GM06990 (cell line): ENCODE measurements around the gene SAE1.
"Not testable (repeated sequence)": the region's sequence is repeated elsewhere in the genome, so short reads cannot be mapped to it uniquely, and the experiment has no call there.

Experiments used
- DNase-seq: peaks from one replicate; pipeline ENCODE4 v3.0.0-alpha.2; 2011; ENCODE audit not compliant: insufficient read length; ENCODE audit errors: extremely low read depth
- H3K27me3 ChIP-seq: replicated peaks from 2 replicates; pipeline ENCODE4 v1.6.0; 2011; ENCODE audit warnings: low read length; ENCODE audit not compliant: control insufficient read depth, insufficient read depth
- H3K36me3 ChIP-seq: 2 replicates; pipeline ENCODE4 v1.5.1; 2011; ENCODE audit warnings: low read length; ENCODE audit not compliant: control insufficient read depth, insufficient read depth
- H3K4me3 ChIP-seq: replicated peaks from 2 replicates; pipeline ENCODE4 v1.5.1; 2011; ENCODE audit warnings: low read depth, mild to moderate bottlenecking, control low read depth, low read length
- TF ChIP-seq, protein P1 (sequence below): IDR thresholded peaks from 2 replicates; pipeline ENCODE4 v1.5.1; 2011; ENCODE audit warnings: low read length, control low read depth, mild to moderate bottlenecking, inconsistent platforms; ENCODE audit not compliant: insufficient read depth, poor library complexity, severe bottlenecking

Gene SAE1

DNA sequence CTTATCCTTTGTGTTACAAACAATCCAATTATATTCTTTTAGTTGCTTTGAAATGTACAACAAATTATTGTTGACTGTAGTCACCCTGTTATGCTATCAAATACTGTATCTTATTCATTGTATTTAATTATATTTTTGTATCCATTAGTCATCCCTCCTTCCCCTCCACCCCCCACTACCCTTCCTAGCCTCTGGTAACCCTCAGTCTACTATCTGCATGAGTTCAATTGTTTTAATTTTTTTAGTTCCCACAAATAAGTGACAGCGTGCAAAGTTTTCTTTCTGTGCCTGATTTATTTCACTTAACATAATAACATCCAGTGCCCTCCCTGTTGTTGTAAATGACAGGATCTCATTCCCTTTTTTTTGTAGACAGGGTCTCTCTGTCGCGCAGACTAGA lies 4.5 kb downstream of the SAE1 start:
- no peak overlapping the region for H3K4me3 ChIP-seq
- no peak for DNase-seq
- peaks cover 2% of the 10 kb centered on the region for H3K36me3 ChIP-seq
- TF ChIP-seq, protein P1, sequence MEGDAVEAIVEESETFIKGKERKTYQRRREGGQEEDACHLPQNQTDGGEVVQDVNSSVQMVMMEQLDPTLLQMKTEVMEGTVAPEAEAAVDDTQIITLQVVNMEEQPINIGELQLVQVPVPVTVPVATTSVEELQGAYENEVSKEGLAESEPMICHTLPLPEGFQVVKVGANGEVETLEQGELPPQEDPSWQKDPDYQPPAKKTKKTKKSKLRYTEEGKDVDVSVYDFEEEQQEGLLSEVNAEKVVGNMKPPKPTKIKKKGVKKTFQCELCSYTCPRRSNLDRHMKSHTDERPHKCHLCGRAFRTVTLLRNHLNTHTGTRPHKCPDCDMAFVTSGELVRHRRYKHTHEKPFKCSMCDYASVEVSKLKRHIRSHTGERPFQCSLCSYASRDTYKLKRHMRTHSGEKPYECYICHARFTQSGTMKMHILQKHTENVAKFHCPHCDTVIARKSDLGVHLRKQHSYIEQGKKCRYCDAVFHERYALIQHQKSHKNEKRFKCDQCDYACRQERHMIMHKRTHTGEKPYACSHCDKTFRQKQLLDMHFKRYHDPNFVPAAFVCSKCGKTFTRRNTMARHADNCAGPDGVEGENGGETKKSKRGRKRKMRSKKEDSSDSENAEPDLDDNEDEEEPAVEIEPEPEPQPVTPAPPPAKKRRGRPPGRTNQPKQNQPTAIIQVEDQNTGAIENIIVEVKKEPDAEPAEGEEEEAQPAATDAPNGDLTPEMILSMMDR, result no peak
- H3K27me3 ChIP-seq, result no peaks in the 10 kb centered on the region

DNA sequence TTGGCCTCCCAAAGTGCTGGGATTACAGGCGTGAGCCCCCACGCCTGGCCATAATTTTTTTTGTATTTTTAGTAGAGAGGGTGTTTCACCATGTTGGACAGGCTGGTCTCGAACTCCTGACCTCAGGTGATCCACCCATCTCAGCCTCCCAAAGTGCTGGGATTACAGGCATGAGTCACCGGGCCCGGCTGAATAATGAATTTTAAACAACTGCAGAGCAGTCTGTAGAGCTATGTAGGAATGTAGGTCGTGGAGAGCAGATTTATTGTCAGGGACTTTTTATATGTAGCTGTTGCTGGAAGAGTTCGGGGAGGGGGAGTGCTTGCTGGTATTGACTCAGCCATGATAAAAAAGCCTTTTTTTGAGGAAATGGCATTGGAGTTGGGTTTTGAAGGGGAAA lies 10.6 kb downstream of the SAE1 start:
- H3K36me3 ChIP-seq, result peaks cover 17% of the 10 kb centered on the region
- H3K4me3 ChIP-seq, DNase-seq, H3K27me3 ChIP-seq: not testable (repeated sequence)

DNA sequence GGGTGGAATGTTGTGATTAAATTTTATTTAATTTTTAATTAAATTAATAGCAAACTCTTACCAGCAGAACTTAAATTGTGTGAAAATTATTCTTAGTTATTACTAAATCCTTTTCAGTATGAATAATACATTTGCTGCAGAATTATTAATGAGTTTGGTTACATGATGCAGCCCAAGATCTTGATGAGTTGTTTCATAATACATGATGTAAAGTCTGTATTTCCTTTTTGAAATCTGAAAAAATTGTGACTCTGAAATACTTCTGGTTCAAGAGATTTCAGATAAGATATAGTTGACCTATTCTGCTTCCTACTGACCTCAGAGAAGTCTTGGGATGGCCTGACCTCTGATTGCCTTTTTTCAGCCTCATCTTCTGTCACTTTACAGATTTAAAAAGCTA lies 11.1 kb downstream of the SAE1 start:
- Histone ChIP-seq H3K4me3 (no peak overlapping the region), H3K27me3 (no peaks in the 10 kb centered on the region), H3K36me3 (peaks cover 20% of the 10 kb centered on the region)
- no peak for DNase-seq
- TF ChIP-seq, protein P1, result no peak

DNA sequence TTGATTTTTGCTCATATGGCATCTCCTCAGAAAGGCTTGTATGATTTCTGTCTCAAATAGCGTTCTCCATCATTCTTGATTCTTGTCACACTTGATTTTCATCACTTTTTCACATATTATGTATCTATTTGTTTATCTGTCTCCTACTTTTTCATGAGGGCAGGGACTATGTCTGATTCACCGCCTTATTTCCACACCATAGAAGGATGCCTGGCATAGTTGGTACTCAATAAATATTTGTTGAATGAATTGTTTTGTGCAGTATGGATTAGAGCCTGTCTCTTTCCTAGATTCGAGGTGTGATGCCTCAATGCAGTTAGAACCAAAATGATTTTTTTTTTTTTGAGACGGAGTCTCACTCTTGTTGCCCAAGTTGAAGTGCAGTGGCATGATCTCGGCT lies 12.1 kb downstream of the SAE1 start:
- H3K4me3 ChIP-seq, result no peak overlapping the region
- TF ChIP-seq, protein P1, result no peak
- no peak for DNase-seq
- peaks cover 20% of the 10 kb centered on the region for H3K36me3 ChIP-seq
- H3K27me3 ChIP-seq, result no peaks in the 10 kb centered on the region

DNA sequence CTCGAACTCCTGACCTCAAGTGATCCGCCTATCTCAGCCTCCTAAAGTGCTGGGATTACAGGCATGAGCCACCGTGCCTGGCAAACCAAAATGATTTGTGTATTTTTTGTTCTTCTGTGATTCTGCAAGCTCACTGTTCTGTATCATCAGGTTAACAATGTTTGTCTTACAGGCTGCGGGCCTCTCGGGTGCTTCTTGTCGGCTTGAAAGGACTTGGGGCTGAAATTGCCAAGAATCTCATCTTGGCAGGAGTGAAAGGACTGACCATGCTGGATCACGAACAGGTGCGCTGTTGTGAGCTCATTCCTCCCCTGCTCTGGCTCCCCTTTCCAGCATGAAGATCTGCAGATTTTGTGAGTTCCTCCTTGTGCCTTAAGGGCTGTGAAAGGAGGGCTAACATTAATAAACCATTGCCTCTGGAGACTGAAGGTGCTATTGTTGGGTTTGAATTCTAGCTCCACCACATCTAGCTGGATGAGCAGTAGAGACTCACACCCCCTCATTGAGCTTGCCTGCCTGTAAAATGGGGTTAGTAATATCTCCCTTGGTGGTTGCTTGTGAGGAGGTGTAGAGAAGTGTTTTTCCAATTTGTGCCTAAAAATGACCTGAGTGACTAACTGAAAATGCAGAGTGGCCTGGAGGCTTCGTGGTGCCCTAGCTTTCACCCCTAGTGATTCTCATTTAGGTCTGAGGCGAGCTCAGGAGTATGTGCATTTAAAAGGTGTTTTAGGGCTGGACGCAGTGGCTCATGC lies 12.9 kb downstream of the SAE1 start:
- Histone ChIP-seq H3K27me3 (no peaks in the 10 kb centered on the region), H3K4me3 (no peak overlapping the region), H3K36me3 (peaks cover 20% of the 10 kb centered on the region)
- TF ChIP-seq, protein P1, result no peak
- no peak for DNase-seq

DNA sequence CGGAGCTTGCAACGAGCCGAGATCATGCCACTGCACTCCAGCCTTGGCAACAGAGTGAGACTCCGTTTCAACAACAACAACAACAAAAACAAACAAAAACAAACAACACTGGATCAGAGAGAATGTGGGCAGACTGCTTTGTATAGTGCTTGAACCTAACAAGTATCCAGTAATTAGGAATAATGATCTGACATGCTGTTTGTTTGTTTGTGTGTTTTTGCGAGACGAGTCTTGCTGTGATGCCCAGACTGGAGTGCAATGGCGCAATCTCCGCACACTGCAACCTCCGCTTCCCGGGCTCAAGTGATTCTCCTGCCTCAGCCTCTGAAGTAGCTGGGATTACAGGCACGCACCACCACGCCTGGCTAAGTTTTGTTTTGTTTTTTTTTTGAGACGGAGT lies 14.0 kb downstream of the SAE1 start:
- peaks cover 20% of the 10 kb centered on the region for H3K36me3 ChIP-seq
- H3K4me3 ChIP-seq, result no peak overlapping the region
- no peaks in the 10 kb centered on the region for H3K27me3 ChIP-seq
- no peak for DNase-seq
- TF ChIP-seq, protein P1, result no peak
